ENCODE measurements around the gene INTS15.
"Not testable (repeated sequence)": the region's sequence is repeated elsewhere in the genome, so short reads cannot be mapped to it uniquely, and the experiment has no call there.

Gene INTS15

DNA sequence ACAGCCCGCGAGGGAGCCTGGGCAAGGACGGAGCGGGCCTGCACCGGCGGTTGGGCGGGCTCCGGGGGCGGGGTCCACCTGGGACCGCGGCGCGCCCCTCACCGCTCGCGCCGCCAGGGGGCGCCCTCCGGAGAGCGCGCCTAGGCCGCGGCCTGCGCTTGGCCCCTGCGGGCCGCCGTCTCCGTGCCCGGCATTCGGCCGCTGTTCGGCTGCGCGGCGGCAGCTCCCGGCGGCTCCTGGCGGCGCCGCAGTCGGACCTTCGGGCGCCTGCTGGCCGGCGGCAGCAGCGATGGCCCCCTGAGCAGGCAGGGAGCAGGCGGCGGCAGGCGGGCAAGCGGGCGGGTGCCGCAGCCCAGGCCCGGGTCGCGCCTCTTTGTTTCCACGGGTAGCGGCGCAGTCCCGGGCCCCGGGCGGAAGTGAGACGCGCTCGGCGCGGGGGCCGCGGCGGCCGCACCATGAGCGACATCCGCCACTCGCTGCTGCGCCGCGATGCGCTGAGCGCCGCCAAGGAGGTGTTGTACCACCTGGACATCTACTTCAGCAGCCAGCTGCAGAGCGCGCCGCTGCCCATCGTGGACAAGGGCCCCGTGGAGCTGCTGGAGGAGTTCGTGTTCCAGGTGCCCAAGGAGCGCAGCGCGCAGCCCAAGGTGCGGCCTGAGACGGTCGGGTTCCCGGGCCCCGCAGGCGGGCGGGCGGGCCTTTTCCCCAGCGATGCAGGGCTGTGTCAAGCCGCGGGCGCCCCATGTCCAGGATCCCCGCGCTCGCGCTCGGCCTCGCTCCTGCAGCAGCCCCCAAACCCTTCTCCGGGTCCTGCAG lies at the start of gene INTS15:
Gene INTS15 (plus strand): TSS at position 193 of the 816 bp plus-strand sequence. CDS start 263 bp downstream, at position 456.
- peak; percentile 5 for DNase-seq (ENCODE audit: low read depth)

DNA sequence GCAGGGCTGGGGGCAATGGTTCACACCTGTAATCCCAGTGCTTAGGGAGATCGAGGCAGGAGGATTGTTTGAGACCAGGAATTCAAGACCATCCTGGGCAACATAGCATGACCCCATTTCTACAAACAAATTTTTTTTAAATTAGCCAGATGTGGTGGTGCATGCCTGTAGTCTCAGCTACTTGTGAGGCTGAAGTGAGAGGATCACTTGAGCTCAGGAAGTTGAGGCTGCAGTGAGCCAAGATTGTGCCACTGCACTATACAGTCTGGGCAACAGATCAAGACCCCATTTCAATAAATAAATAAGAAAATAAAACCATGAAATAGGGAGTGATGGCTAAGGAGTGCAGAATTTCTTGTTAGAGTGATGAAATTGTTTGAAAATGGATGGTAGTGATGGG lies 47.5 kb upstream of the INTS15 start:
- DNase-seq (ENCODE audit: low read depth), result no peak

DNA sequence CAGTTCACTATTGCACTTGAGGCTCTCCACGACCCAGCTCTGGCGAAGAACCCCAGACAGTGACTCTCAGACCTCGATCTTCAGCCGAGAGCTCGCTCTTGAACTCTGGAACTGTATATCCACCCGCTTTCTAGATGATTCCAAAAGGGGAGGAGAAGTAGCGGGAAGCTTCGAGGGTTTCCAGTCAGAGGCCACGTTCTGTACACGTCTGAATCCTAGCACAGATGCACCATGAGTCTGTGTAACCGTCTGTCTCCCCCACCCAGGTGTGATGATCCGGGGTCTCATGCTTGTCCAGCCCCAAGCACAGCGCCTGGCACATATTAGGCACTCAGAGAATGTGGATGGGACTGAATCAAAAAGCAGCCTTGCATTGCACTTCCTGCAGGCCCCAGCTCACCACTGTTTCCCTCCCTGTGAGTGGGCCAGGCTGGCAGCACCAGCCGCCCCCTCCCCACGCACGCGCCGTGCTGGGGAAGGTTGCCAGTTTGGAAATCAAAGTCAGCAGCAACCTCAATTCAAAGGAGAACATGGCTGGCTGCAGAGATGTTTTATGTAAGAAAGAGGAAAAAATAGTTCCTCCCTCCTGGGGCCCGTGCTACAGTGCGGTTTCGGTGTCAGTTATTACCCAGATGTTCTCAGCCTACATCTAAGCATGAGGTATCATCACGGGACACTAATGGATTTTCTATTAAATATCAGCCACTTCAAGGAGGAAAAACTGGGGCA lies 44.3 kb upstream of the INTS15 start:
- no peak for DNase-seq (ENCODE audit: low read depth)

DNA sequence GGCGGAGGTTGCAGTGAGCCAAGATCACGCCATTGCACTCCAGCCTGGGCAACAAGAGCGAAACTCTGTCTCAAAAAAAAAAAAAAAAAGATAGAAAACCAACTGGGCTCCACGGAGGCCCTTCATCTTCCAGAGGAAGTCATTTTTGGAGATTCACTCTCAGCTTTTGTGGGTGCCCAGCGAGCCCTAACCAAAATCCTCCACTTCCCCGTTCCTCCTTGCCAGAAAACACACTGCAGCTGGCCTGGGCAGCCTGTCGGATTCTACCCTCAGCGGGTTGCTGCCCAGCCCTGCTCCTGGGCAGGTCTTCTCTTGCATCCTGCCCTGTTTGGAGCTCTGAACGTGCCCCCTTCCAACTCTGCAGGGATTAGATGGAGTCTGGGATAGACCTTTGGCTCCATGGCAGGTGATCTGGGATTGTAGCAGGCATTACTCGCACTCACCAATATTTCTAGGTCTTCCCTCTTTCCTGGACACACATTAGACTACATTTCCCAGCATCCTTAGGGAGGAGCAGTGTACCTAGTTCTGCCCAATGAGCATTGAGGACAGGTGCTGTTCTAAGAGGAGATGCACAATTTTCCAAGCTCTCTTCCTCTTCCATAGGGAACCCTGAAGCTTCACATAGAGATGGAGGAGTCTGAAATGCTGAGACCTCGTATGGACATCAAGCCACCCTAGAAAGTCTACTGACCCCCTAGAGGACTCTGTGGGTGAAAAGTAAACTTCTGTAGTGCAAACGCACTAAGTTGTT lies 43.1 kb upstream of the INTS15 start:
- DNase-seq (ENCODE audit: low read depth), result no peak

DNA sequence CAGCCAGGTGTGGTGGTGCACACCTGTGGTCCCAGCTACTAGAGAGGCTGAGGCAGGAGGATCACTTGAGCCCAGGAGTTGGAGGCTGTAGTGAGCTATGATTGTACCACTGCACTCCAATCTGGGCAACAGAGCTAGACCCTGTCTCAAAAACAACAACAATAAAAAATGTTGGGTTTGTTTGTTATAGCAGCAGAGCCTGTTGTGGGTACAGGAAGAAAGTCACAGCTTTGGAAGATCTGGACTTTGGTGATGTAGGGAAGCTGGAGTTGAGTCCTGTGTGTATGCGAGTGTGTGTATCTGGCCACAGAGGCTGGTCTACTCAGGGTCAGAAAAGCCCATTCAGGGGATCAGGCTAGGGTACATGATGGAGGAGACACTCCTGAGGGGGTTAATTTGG lies 42.4 kb upstream of the INTS15 start:
- DNase-seq (ENCODE audit: low read depth), result no peak

DNA sequence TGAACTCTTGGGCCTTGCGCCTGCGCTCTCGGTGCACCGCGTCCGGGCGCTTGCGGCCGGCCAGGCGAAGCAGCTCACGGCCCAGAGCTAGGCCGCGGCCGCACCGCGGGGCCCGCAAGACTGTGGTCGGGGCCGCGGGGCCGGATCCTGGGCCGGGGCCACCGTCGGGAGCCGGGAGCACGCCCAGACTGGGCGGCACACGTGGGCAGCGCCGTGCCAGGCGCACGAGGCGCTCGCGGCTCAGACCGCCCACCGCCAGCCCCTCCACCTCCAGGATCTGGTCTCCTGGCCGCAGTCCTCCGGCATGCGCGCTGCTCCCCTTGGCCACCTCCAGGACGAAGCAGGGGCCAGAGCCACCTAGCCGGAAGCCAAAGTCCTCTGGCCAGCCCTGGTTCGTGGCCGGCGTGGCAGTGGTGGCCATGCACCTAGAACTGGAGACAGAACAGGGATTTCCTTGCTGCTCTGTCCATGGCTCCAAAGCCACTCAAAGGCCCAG lies 38.8 kb upstream of the INTS15 start, which contains the start of gene GRID2IP:
Gene GRID2IP (minus strand): TSS at position 446 of the 496 bp plus-strand sequence. CDS start 25 bp downstream, at position 421.
- no peak for DNase-seq (ENCODE audit: low read depth)

DNA sequence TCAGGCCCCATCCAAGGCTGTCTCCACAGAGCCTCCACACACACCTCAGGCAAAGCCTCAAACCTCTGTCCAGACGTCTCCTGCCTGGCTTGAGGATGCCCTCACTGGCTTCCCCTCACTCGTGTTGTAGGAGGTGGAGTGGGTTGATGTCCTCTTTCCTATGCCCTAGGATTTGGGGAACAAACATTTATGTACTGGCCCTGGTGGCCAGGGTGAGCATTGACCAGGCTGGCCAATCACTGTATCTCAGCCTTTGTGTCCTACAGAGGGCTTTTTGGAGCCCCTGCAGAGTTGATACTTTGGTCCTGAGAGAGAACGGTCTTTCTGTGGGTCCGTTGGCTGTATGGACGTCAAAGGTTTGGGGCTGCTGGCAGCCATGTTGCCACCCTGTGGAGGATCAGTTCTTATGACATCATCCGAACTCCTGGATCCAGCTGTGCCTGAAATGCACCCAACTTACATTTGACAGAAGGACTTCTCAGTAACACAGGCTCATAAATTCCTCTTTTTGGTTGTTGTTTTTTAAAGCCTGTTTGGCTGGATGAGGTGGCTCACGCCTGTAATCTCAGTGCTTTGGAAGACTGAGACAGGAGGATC lies 36.3 kb upstream of the INTS15 start:
- DNase-seq (ENCODE audit: low read depth), result no peak

DNA sequence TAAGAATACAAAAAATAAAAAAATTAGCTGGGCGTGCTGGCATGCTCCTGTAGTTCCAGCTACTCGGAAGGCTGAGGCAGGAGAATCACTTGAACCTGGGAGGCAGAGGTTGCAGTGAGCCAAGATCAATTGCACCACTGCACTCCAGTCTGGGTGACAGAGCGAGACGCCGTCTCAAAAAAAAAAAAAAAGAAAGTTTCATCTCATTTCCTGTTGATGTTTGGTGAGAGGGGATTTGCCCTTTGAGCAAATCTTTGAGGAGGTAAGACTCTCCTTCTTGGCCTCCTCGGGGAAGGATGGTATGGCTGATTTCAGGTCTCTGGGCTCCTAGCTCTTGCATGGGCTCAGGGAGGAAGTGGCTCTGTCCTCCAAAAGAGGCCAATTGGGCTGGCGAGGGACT lies 35.0 kb upstream of the INTS15 start:
- DNase-seq (ENCODE audit: low read depth), result no peak

DNA sequence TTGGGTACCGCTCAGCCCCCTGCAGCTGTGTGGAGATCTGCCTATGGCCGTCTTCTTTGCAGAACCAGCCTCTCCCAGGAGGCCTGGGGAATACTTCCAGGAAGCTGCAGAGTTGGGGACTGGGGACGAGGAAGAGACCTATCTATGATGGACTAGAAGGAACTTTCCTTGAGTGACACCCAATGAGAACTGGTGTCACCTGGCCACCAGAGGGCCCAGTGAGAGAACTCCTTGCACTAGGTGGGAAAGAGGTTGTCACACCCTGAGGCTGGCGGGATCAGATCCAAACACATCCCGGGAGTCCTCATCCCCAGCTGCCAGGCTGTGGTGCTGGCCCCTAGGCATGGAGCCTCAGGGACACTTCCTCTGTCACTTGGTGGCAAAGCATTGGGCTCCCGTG lies 33.6 kb upstream of the INTS15 start:
- no peak for DNase-seq (ENCODE audit: low read depth)

DNA sequence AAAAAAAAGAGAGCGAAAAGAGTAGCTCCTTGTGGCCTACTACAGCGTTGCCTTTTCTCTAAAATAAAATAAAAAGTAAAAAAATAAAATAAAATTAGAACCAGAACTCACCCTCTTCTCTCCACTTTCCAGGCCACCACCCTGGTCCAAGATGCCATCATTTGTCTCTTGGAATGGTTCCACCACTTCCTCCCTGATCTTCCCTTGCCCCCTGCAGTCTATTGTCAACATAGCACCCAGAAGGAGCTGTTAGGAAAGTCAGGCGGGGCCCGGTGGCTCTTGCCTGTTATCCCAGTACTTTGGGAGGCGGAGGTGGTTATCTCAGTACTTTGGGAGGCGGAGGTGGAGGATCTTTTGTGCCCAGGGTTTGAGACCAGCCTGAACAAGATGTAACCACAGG lies 31.0 kb upstream of the INTS15 start:
- DNase-seq (ENCODE audit: low read depth), result peak; percentile 11

DNA sequence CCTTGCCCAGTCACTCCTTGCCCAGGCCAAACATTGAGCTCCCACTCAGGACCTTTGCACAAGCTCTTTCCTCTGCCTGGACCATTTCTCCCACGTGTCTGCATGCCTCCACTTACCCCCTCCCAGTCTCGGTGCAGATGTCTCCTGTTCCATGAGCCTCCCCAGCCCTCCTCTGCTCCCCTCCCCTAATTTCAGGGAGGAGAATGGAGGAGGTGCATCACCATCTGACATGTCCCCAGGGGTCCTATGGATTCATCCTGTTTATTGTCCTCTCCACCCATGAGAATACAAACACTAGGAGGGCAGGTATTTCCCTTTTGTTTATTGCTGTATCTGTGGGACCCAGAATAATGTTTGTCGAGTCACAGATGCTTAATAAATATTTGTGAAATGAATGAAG lies 29.9 kb upstream of the INTS15 start:
- no peak for DNase-seq (ENCODE audit: low read depth)

DNA sequence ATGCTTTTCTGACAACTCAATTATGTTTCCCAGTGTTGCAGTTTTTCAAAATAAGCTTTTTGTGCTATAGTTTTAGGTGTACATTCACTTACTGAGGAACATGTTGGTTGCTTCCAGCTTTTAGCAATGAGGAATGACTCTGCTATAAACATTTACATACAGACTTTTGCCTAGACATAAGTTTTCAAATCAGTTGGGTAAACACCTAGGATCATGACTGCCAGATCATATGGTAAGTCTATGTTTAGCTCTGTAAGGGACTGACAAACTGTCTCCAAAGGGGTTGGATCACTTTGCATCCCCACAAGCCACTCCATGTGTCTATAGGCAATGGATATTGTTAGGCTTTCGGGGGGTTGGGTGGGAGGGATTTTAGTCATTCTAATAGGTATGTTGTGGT lies 27.7 kb upstream of the INTS15 start:
- DNase-seq (ENCODE audit: low read depth), result no peak

DNA sequence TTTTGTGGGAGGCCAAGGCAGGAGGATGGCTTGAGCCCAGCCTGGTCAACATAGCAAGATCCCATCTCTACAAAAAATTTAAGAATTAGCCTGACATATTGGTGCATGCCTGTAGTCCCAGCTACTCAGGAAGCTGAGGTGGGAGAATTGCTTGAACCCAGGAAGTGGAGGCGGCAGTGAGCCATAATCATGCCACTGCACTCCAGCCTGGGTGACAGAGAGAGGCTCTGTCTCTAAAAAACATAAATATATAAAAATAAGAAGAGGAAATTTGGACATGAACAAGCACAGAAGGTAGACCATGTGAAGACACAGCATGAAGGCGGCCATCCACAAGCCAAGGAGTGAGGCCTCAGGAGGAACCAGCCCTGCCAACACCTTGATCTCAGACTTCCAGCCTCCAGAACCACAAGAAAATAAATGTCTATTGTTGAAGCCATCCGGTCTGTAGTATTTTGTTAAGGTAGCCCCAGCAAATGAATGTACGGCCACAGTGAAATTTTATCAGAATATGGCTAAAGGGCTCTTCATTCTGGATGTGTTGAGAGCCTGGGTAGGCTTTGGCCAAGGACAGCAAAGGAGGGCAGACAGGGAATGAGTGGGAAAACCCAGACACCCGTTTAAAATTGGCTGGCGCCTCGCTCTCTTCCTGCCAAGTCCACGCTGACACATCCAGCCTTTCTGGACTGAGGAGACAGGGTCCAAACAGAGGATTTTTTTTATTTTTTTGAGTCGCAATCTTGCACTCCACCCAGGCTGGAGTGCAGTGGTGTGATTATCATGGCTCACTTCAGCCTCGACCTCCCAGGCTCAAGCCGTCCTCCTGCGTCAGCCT lies 25.7 kb upstream of the INTS15 start:
- DNase-seq (ENCODE audit: low read depth), result no peak

DNA sequence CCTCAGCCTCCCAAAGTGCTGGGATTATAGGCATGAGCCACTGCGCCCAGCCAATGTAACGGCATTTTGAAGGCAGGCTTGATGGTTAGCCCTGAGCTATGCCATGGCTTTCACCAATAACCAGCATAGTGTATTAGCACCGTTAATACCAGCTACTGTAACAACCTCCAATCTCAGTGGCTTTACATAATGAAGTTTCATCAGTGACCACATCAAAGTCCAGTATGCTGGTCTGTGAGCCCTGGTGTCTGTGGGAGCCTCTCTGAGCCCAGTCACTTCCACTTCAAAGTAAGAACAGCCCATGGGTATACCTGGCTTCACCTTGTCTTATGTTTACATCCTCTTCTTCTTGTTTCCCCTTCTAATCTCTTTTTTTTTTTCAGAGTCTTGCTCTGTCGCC lies 24.2 kb upstream of the INTS15 start:
- no peak for DNase-seq (ENCODE audit: low read depth)

DNA sequence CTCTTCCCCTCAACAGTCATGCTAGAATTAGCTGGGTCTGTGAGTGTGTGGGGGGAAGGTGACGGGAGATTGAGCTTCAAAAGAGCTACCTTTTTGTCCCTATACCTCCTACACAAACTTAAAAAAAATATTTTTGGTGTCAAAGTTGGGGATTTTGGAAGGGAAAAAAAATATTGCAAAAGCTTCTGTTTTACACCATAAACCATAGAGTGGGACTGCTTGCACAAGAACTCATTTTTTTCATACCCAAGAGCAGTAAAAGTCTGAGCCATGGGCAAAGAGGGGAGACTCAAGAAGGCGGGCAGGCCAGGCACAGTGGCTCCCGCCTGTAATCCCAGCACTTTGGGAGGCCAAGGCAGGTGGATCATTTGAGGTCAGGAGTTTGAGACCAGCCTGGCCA lies 21.9 kb upstream of the INTS15 start:
- DNase-seq (ENCODE audit: low read depth), result no peak

DNA sequence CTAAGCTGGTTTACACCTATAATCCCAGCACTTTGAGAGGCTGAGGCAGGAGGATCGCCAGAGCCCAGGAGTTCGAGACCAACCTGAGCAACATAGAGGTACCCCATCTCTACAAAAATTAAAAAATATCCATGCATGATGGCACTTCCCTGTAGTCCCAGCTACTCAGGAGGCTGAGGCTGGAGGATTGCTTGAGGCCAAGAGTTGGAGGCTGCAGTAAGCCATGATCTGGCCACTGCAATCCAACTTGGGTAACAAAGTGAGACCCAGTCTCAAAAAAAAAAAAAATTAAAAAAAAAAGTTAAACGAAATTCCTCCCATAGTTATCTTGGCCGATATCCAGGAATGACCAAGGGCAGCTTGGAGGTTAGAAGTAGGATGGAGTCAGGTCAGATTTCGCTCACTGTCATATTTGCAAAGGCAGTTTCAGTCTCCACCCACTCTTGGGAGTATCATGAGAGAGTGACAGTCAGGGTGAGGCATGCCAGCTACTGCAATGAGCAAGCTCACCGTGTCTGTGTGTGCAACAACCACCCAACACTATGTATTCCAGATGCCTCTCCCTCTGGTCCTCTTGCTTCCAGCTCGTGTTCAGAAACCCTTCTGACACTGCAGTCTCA lies 18.6 kb upstream of the INTS15 start:
- DNase-seq (ENCODE audit: low read depth), result no peak

DNA sequence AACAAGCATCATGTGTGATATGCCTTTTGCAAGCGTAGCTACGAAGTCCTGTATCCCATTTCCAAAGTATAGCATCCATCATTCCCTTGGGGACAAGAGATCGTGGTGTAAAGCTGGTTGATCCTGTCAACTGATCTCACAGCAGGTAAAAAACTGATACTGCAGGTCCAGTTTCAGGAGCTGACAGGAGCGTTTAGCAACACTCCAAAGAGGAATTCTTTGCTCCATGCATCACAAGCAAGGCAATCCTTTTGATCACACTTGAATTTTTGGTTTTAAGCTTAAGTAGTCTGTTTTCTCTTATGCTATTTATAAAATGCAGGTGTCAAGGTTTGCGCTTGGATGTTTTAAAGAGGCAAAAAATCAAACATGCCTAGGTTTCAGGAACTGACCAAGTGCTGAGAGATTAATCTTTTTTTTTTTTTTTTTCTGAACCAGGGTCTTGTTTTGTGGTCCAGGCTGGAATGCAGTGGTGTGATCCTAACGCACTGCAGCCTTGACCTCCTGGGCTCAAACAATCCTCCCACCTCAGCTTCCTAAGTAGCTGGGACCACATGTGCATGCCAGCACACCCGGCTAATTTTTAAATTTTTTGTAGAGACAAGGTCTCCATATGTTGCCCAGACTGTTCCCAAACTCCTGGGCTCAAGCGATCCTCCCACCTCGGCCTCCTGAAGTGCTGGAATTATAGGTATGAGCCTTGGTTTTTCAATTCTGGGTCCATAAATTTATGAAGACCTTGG lies 14.4 kb upstream of the INTS15 start:
- no peak for DNase-seq (ENCODE audit: low read depth)

DNA sequence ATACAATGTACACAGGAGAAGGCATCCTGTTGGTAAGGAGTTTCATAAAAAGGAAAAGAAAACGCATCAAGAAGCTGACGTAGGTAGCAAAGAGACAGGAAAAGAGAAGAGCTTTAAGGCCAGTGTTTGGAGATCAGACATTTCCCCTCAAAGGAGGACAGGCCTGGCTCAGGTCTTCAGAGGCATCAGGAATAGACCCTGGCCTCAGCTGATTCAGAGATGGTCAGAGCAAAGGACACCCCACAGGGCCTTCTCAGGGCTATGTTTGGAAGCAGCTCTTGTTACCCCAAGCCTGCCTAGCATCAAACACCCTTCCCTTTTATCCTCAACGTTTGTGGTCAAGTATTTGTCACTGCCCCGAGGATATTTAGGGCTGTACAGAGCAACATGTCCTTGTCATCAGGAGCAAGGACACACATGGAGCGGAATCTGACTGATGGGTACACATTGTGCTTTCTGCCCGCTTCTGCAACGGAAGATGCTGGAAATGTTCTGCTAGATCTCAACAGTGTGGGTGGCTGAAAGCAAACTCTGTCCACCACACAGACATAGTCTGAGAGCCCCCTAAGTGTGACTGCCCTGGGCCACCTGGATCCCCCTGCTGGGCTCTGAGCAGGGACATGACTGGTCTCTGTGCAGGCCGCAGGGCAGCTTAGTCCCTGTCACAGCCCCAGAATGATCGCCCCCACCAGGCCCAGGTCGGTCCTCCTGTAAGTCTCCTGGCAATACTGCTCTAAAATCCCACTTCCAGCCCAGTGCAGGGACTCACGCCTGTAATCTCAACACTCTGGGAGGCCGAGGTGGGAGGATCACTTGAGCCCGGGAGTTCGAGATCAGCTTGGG lies 13.6 kb upstream of the INTS15 start:
- no peak for DNase-seq (ENCODE audit: low read depth)

DNA sequence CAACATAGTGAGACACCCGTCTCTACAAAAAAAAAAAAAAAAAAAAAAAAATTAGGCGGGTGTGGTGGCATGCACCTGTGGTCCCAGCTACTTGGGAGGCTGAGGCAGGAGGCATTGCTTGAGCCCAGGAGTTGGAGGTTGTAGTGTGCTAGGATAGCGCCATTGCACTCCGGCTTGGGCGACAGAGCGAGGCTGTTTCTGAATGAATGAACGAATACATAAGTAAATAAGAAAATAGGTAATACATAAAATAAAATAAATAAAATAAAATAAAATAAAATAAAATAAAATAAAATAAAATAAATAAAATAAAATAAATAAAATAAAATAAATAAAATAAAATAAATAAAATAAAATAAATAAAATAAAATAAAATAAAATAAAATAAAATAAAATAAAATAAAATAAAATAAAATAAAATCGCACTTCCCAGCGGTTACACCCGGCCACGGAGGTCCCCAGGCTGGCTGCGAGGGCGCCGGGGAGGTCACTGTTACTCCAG lies 12.9 kb upstream of the INTS15 start:
- not testable (repeated sequence) for DNase-seq (ENCODE audit: low read depth)
